ENCODE measurements around the gene CERKL.

Gene CERKL

GRCh38 chr2:181540421-181540820, 116.5 kb downstream of the CERKL start:
- no peak overlapping the region for H3K4me3 ChIP-seq (ENCODE audit: low read length)
- DNase-seq (ENCODE audit: low read depth): no peak
- no peak for TF ChIP-seq CTCF (conservative IDR thresholded peaks at IDR 0.05; ENCODE audit: low read length)

- no peak for DNase-seq (ENCODE audit: low read depth)
- no peak for TF ChIP-seq CTCF (conservative IDR thresholded peaks at IDR 0.05; ENCODE audit: low read length)
- no peak overlapping the region for H3K4me3 ChIP-seq (ENCODE audit: low read length)
Observed at GRCh38 chr2:181536730-181537129, 120.2 kb downstream of the CERKL start.

- H3K4me3 ChIP-seq (ENCODE audit: low read length): no peak overlapping the region
- no peak for TF ChIP-seq CTCF (conservative IDR thresholded peaks at IDR 0.05; ENCODE audit: low read length)
- no peak for DNase-seq (ENCODE audit: low read depth)
Observed at GRCh38 chr2:181528441-181528840, 128.5 kb downstream of the CERKL start.

- H3K4me3 ChIP-seq (ENCODE audit: low read length): no peak overlapping the region
- DNase-seq (ENCODE audit: low read depth): no peak
- no peak for TF ChIP-seq CTCF (conservative IDR thresholded peaks at IDR 0.05; ENCODE audit: low read length)
Observed at GRCh38 chr2:181527058-181527457, 129.8 kb downstream of the CERKL start.

GRCh38 chr2:181526014-181526413, 130.9 kb downstream of the CERKL start:
- DNase-seq (ENCODE audit: low read depth): no peak
- H3K4me3 ChIP-seq (ENCODE audit: low read length): no peak overlapping the region
- no peak for TF ChIP-seq CTCF (conservative IDR thresholded peaks at IDR 0.05; ENCODE audit: low read length)

GRCh38 chr2:181523756-181524155, 133.1 kb downstream of the CERKL start:
- DNase-seq (ENCODE audit: low read depth): no peak
- no peak overlapping the region for H3K4me3 ChIP-seq (ENCODE audit: low read length)
- no peak for TF ChIP-seq CTCF (conservative IDR thresholded peaks at IDR 0.05; ENCODE audit: low read length)

GRCh38 chr2:181520253-181520652, 136.7 kb downstream of the CERKL start:
- no peak for DNase-seq (ENCODE audit: low read depth)
- TF ChIP-seq CTCF (conservative IDR thresholded peaks at IDR 0.05; ENCODE audit: low read length): no peak
- no peak overlapping the region for H3K4me3 ChIP-seq (ENCODE audit: low read length)

Data from AG10803 (cell line).